HG03064 (cell line): ENCODE data around the gene SYT8.
"Not testable (repeated sequence)": the region's sequence is repeated elsewhere in the genome, so short reads cannot be mapped to it uniquely, and the experiment has no call there.

Experiments used
- ATAC-seq: cut with Tn5 transposase; IDR thresholded peaks from one replicate; pipeline ENCODE4 v1.9.1; 2021; ENCODE audit warnings: low read depth; ENCODE audit not compliant: unreplicated experiment

The SYT8 gene

GRCh38 chr11:1834779-1835670, at the start of gene SYT8:
SYT8 (plus strand) TSS chr11:1834990; CDS start chr11:1835106, 116 bp downstream.
- no peak for ATAC-seq

- no peak for ATAC-seq
Observed at GRCh38 chr11:1785749-1786413, 48.9 kb upstream of the SYT8 start.

GRCh38 chr11:1786466-1786865, 48.3 kb upstream of the SYT8 start:
- ATAC-seq, result no peak

GRCh38 chr11:1791912-1792311, 42.9 kb upstream of the SYT8 start:
- ATAC-seq, result no peak

GRCh38 chr11:1792461-1792860, 42.3 kb upstream of the SYT8 start:
- no peak for ATAC-seq

GRCh38 chr11:1793081-1793480, 41.7 kb upstream of the SYT8 start:
- ATAC-seq, result no peak

GRCh38 chr11:1796413-1797011, 38.3 kb upstream of the SYT8 start:
- ATAC-seq, result no peak

GRCh38 chr11:1797391-1798125, 37.2 kb upstream of the SYT8 start:
- ATAC-seq, result no peak

- ATAC-seq, result no peak
Observed at GRCh38 chr11:1803246-1803645, 31.5 kb upstream of the SYT8 start.

GRCh38 chr11:1803835-1804519, 30.8 kb upstream of the SYT8 start:
- not testable (repeated sequence) for ATAC-seq

GRCh38 chr11:1805525-1805924, 29.3 kb upstream of the SYT8 start:
- no peak for ATAC-seq

- ATAC-seq, result no peak
Observed at GRCh38 chr11:1807264-1807995, 27.4 kb upstream of the SYT8 start.

- ATAC-seq, result no peak
Observed at GRCh38 chr11:1810761-1811160, 24.0 kb upstream of the SYT8 start.

GRCh38 chr11:1812274-1812673, 22.5 kb upstream of the SYT8 start:
- ATAC-seq, result no peak

- ATAC-seq, result no peak
Observed at GRCh38 chr11:1812801-1813200, 22.0 kb upstream of the SYT8 start.

- not testable (repeated sequence) for ATAC-seq
Observed at GRCh38 chr11:1813356-1813755, 21.4 kb upstream of the SYT8 start.

GRCh38 chr11:1814691-1815090, 20.1 kb upstream of the SYT8 start:
- no peak for ATAC-seq

GRCh38 chr11:1815311-1815710, 19.5 kb upstream of the SYT8 start:
- ATAC-seq, result no peak

- ATAC-seq, result no peak
Observed at GRCh38 chr11:1815751-1816150, 19.0 kb upstream of the SYT8 start.

- no peak for ATAC-seq
Observed at GRCh38 chr11:1817000-1817399, 17.8 kb upstream of the SYT8 start.
